Mammary epithelial cell (primary cell): ENCODE results near the gene KRT6C.

Experiments used
- CTCF ChIP-seq, 2 donors: IDR thresholded peaks in 1 of 2; conservative IDR thresholded peaks in 1 of 2; 2 replicates each; pipeline ENCODE4 v1.5.1; 2011 to 2012; ENCODE audit warnings: inconsistent platforms in 2 of 2, low read length in 2 of 2, mild to moderate bottlenecking in 2 of 2, control low read depth in 1 of 2, low read depth in 1 of 2; ENCODE audit not compliant: insufficient read depth in 1 of 2; ENCODE audit errors: extremely low read depth in 1 of 2
- EZH2 ChIP-seq: IDR thresholded peaks from 2 replicates; pipeline ENCODE4 v1.6.1; 2012; ENCODE audit warnings: low read length, inconsistent platforms, borderline replicate concordance

GRCh38 chr12:52497975-52498374 lies 24.4 kb upstream of the KRT6C start:
- no peak for TF ChIP-seq CTCF (conservative IDR thresholded peaks at IDR 0.05 in 1 of 2, IDR thresholded peaks at IDR 0.05 in 1 of 2; ENCODE audit: extremely low read depth in 1 of 2, insufficient read depth in 1 of 2, low read depth in 1 of 2, low read length in 2 of 2)
- no peak for TF ChIP-seq EZH2
